ENCODE data around the gene NPLOC4. TPM values are rescaled to one million over a fixed set of nuclear protein-coding genes. Genes with fewer than 3 reads are reported as not detected.

NPLOC4 gene
- total and polyA plus RNA-seq, 2 of the 13 experiments (the other 11 are each of a cell fraction or from before 2014, with no cell fraction given), result 57.0 to 97.0 TPM

DNA sequence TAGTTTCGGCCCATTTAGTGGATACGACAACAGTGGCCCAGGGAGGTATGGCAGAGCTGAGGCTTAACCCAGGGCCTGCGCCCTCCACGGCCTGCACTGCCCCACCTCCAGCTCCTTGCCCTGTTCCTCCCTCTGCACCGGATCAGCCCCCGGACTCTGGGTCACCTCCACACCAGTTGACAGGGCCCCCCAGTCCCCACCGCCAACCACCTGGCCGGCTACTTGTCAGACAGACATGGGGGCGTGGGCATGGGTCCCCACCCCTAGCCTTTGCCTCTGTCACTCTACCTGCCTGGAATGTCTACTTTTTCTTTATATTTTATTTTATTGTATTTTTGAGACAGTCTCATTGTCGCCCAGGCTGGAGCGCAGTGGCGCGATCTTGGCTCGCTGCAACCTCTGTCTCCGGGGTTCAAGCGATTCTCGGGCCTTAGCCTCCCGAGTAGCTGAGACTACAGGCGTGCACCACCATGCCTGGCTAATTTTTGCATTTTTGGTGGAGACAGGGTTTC, 121.3 kb downstream of the NPLOC4 start (continued):
- TF ChIP-seq, protein P1, sequence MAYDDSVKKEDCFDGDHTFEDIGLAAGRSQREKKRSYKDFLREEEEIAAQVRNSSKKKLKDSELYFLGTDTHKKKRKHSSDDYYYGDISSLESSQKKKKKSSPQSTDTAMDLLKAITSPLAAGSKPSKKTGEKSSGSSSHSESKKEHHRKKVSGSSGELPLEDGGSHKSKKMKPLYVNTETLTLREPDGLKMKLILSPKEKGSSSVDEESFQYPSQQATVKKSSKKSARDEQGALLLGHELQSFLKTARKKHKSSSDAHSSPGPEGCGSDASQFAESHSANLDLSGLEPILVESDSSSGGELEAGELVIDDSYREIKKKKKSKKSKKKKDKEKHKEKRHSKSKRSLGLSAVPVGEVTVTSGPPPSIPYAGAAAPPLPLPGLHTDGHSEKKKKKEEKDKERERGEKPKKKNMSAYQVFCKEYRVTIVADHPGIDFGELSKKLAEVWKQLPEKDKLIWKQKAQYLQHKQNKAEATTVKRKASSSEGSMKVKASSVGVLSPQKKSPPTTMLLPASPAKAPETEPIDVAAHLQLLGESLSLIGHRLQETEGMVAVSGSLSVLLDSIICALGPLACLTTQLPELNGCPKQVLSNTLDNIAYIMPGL (CRISPR knock-in tag; IDR thresholded peaks at IDR 0.05; ENCODE audit: borderline replicate concordance in 1 of 2, low read depth in 1 of 2), result no peak
- TF ChIP-seq ZNF329 (CRISPR knock-in tag; IDR thresholded peaks at IDR 0.05; ENCODE audit: low read depth) (no peak), FOSL1 (CRISPR knock-in tag; IDR thresholded peaks at IDR 0.05; ENCODE audit: borderline replicate concordance) (no peak), FOXO1 (CRISPR knock-in tag; IDR thresholded peaks at IDR 0.05) (no peak), ZNF747 (CRISPR knock-in tag; IDR thresholded peaks at IDR 0.05; ENCODE audit: borderline replicate concordance) (no peak), ZNF136 (CRISPR knock-in tag; IDR thresholded peaks at IDR 0.05; ENCODE audit: low read depth) (no peak), ZNF841 (CRISPR knock-in tag; IDR thresholded peaks at IDR 0.05; ENCODE audit: borderline replicate concordance) (no peak), CREBL2 (CRISPR knock-in tag; IDR thresholded peaks at IDR 0.05; ENCODE audit: borderline replicate concordance) (no peak), NFYC (CRISPR knock-in tag; IDR thresholded peaks at IDR 0.05) (no peak), ZNF180 (CRISPR knock-in tag; IDR thresholded peaks at IDR 0.05; ENCODE audit: borderline replicate concordance, low read depth) (no peak), ZNF121 (CRISPR knock-in tag; IDR thresholded peaks at IDR 0.05) (no peak), HES4 (CRISPR knock-in tag; IDR thresholded peaks at IDR 0.05; ENCODE audit: borderline replicate concordance) (peak; percentile 47; the same call in 1 of the 2 replicates), ZNF552 (CRISPR knock-in tag; IDR thresholded peaks at IDR 0.05; ENCODE audit: borderline replicate concordance) (no peak), ZFP41 (CRISPR knock-in tag; IDR thresholded peaks at IDR 0.05; ENCODE audit: borderline replicate concordance) (no peak), SOX6 (IDR thresholded peaks at IDR 0.05) (no peak), SOX6 (CRISPR knock-in tag; IDR thresholded peaks at IDR 0.05) (0 out of 2 replicates have a peak, but pooled peaks have one; percentile 0), ZNF773 (CRISPR knock-in tag; IDR thresholded peaks at IDR 0.05; ENCODE audit: borderline replicate concordance) (0 out of 2 replicates have a peak, but pooled peaks have one; percentile 18), SIN3A (IDR thresholded peaks at IDR 0.05; ENCODE audit: borderline replicate concordance, low read depth, low read length) (no peak), FOXJ3 (CRISPR knock-in tag; IDR thresholded peaks at IDR 0.05; ENCODE audit: borderline replicate concordance) (no peak), TAF1 (CRISPR knock-in tag; IDR thresholded peaks at IDR 0.05) (peak; percentile 2; the same call in 1 of the 2 replicates), ETV6 (CRISPR knock-in tag; conservative IDR thresholded peaks at IDR 0.05) (no peak), ZNF335 (CRISPR knock-in tag; IDR thresholded peaks at IDR 0.05) (no peak), ZEB1 (IDR thresholded peaks at IDR 0.05; ENCODE audit: insufficient replicate concordance, low read depth) (no peak)
- TF ChIP-seq, protein P2, sequence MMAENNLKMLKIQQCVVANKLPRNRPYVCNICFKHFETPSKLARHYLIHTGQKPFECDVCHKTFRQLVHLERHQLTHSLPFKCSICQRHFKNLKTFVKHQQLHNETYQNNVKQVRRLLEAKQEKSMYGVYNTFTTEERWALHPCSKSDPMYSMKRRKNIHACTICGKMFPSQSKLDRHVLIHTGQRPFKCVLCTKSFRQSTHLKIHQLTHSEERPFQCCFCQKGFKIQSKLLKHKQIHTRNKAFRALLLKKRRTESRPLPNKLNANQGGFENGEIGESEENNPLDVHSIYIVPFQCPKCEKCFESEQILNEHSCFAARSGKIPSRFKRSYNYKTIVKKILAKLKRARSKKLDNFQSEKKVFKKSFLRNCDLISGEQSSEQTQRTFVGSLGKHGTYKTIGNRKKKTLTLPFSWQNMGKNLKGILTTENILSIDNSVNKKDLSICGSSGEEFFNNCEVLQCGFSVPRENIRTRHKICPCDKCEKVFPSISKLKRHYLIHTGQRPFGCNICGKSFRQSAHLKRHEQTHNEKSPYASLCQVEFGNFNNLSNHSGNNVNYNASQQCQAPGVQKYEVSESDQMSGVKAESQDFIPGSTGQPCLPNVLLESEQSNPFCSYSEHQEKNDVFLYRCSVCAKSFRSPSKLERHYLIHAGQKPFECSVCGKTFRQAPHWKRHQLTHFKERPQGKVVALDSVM (CRISPR knock-in tag; IDR thresholded peaks at IDR 0.05), result no peak
- TF ChIP-seq, protein P3, sequence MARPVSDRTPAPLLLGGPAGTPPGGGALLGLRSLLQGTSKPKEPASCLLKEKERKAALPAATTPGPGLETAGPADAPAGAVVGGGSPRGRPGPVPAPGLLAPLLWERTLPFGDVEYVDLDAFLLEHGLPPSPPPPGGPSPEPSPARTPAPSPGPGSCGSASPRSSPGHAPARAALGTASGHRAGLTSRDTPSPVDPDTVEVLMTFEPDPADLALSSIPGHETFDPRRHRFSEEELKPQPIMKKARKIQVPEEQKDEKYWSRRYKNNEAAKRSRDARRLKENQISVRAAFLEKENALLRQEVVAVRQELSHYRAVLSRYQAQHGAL (CRISPR knock-in tag; IDR thresholded peaks at IDR 0.05; ENCODE audit: not compliant biosample characterization), result no peak

Data from HepG2 (cell line).